Endodermal cell (in vitro differentiated cells): Measurements from ENCODE around the gene CPED1. TPM values are rescaled to one million over a fixed set of nuclear protein-coding genes. Genes with fewer than 3 reads are reported as not detected.
"Not testable (repeated sequence)": the region's sequence is repeated elsewhere in the genome, so short reads cannot be mapped to it uniquely, and the experiment has no call there.

ENCODE experiments used
- DNase-seq: peaks from one replicate; pipeline ENCODE4 v3.0.0-alpha.2; 2017
- H3K27ac ChIP-seq: 2 replicates; pipeline ENCODE4 v1.5.1; 2013; ENCODE audit warnings: mild to moderate bottlenecking, low read depth, low read length, moderate library complexity
- H3K27me3 ChIP-seq: 2 replicates; pipeline ENCODE4 v1.6.1; 2013; ENCODE audit warnings: mild to moderate bottlenecking, low read length, moderate library complexity; ENCODE audit not compliant: insufficient read depth, control insufficient read depth, poor library complexity, severe bottlenecking
- H3K36me3 ChIP-seq: 2 replicates; pipeline ENCODE4 v1.7.0; 2013; ENCODE audit warnings: mild to moderate bottlenecking, low read length, moderate library complexity; ENCODE audit not compliant: control insufficient read depth, insufficient read depth
- H3K4me1 ChIP-seq: one replicate; pipeline ENCODE4 v1.7.0; 2013; ENCODE audit warnings: low read length; ENCODE audit not compliant: control insufficient read depth, insufficient read depth
- H3K4me3 ChIP-seq: 2 replicates; pipeline ENCODE4 v1.5.1; 2013; ENCODE audit warnings: mild to moderate bottlenecking, low read length, moderate library complexity
- H3K9ac ChIP-seq: 2 replicates; pipeline ENCODE4 v1.6.1; 2013; ENCODE audit warnings: mild to moderate bottlenecking, low read length, moderate library complexity; ENCODE audit not compliant: poor library complexity, severe bottlenecking; ENCODE audit errors: extremely low read depth
- H3K9me3 ChIP-seq: 2 replicates; pipeline ENCODE4 v1.6.1; 2013; ENCODE audit warnings: mild to moderate bottlenecking, low read length, moderate library complexity; ENCODE audit not compliant: control insufficient read depth
- H3K27ac Mint-ChIP-seq: 2 replicates; pipeline ENCODE4 v1.8.0; 2020; ENCODE audit warnings: mixed read lengths
- H3K27me3 Mint-ChIP-seq: 2 replicates; pipeline ENCODE4 v1.8.0; 2021; ENCODE audit warnings: mild to moderate bottlenecking, mixed read lengths; ENCODE audit not compliant: insufficient read depth
- H3K36me3 Mint-ChIP-seq: 2 replicates; pipeline ENCODE4 v1.8.0; 2020; ENCODE audit warnings: low read depth, mixed read lengths
- H3K4me1 Mint-ChIP-seq: 2 replicates; pipeline ENCODE4 v1.8.0; 2020; ENCODE audit warnings: mixed read lengths
- H3K4me3 Mint-ChIP-seq: 2 replicates; pipeline ENCODE4 v1.8.0; 2020; ENCODE audit warnings: mild to moderate bottlenecking, moderate library complexity, mixed read lengths
- H3K9me3 Mint-ChIP-seq: 2 replicates; pipeline ENCODE4 v1.8.0; 2020; ENCODE audit warnings: mild to moderate bottlenecking, mixed read lengths
- CTCF ChIP-seq: fragments of 200-600 bp; sonication (generic); conservative IDR thresholded peaks from 2 replicates; pipeline ENCODE4 v1.5.0; 2021; ENCODE audit warnings: antibody characterized with exemption, mild to moderate bottlenecking
- WGBS, 2 experiments: methylation state at CpG; one replicate each; pipeline versions ENCODE4 v1.1.5 to v1.1.7; 2013; ENCODE audit warnings: missing lambda C conversion rate in 2 of 2, mixed read lengths in 1 of 2; ENCODE audit not compliant: insufficient coverage in 1 of 2, insufficient read length in 1 of 2; 5-methylcytosine and 5-hydroxymethylcytosine counted together
- total RNA-seq, 2 donors: library from RNA; stranded (reverse); fragmentation: NEBNext Ultra II Directional in 1 of 2; extraction: Animal tissue kit (Norgen Biotek cat#: 25700) in 1 of 2; gene quantifications; 2 replicates in 1 of 2; 3 replicates in 1 of 2; pipeline ENCODE4 v1.2.1, GENCODE V29; 2021

Gene CPED1
- total RNA-seq, 2 donors from 2014 or later: 1.1 TPM; not detected in 1

- Mint-ChIP-seq H3K9me3 (no peaks in the 10 kb centered on the region), H3K27ac (no peak overlapping the region), H3K4me3 (no peak overlapping the region), H3K27me3 (no peaks in the 10 kb centered on the region), H3K4me1 (peaks cover 11% of the 10 kb centered on the region), H3K36me3 (no peaks in the 10 kb centered on the region)
- Histone ChIP-seq H3K4me1 (peaks cover 3% of the 10 kb centered on the region), H3K27me3 (no peaks in the 10 kb centered on the region), H3K4me3 (no peak overlapping the region), H3K9ac (no peak overlapping the region), H3K9me3 (no peaks in the 10 kb centered on the region), H3K36me3 (no peaks in the 10 kb centered on the region), H3K27ac (no peak overlapping the region)
- TF ChIP-seq CTCF: no peak
- 91 to 100% methylated on average over 4 to 9 of the region's 9 CpGs for WGBS, 2 experiments
- no peak for DNase-seq
These were observed 130.5 kb downstream of the CPED1 start for GRCh38 chr7:121119047-121119446.

DNA sequence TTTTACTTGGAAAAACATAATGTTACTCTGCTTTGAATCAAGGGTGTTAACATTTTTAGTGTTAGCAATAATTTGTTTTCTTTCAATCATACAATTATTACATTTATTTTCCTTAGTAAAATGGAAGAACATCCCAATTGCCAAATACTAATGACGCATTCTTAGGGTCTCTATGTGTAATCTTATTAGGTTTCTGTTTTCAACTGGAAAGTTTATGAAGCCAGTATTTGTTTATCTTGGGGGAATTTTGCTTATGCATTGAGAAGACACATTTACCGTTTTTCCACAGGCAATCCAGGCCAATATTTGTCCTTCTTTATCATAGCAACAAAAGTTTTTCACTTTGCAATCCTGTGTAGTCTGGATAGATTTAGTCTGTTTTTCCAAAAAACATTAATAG lies 134.5 kb downstream of the CPED1 start:
- no peaks in the 10 kb centered on the region for H3K36me3 ChIP-seq
- Mint-ChIP-seq H3K9me3 (no peaks in the 10 kb centered on the region), H3K4me1 (peaks cover 13% of the 10 kb centered on the region), H3K27me3 (no peaks in the 10 kb centered on the region), H3K36me3 (no peaks in the 10 kb centered on the region), H3K27ac (no peak overlapping the region), H3K4me3 (no peak overlapping the region)
- no peak overlapping the region for H3K9ac ChIP-seq
- TF ChIP-seq CTCF: no peak
- H3K27ac ChIP-seq: no peak overlapping the region
- no peak for DNase-seq
- no peak overlapping the region for H3K4me3 ChIP-seq
- H3K9me3 ChIP-seq: no peaks in the 10 kb centered on the region
- 100% methylated on average over 1 of the region's 2 CpGs; no CpG with 5 or more reads in 1 of the 2 experiments for WGBS, 2 experiments
- H3K4me1 ChIP-seq: peaks cover 4% of the 10 kb centered on the region
- no peaks in the 10 kb centered on the region for H3K27me3 ChIP-seq

GRCh38 chr7:121125454-121125853 lies 136.9 kb downstream of the CPED1 start:
- not testable (repeated sequence) for H3K4me1 ChIP-seq, H3K4me3 ChIP-seq, H3K9me3 ChIP-seq, H3K27ac Mint-ChIP-seq, H3K36me3 Mint-ChIP-seq, H3K4me3 Mint-ChIP-seq, H3K27me3 ChIP-seq, H3K9ac ChIP-seq, DNase-seq, H3K27ac ChIP-seq, H3K27me3 Mint-ChIP-seq, H3K36me3 ChIP-seq, H3K9me3 Mint-ChIP-seq
- H3K4me1 Mint-ChIP-seq: peaks cover 15% of the 10 kb centered on the region
- WGBS, 2 experiments: 100% methylated on average over 1 of the region's 1 CpG

GRCh38 chr7:121126201-121126600 lies 137.7 kb downstream of the CPED1 start:
- no peak overlapping the region for H3K4me3 ChIP-seq
- H3K27ac ChIP-seq: no peak overlapping the region
- H3K4me3 Mint-ChIP-seq: no peak overlapping the region
- WGBS, 2 experiments: no CpG with 5 or more reads among the region's 1 CpG
- peaks cover 9% of the 10 kb centered on the region for H3K27me3 ChIP-seq
- no peaks in the 10 kb centered on the region for H3K36me3 Mint-ChIP-seq
- H3K4me1 ChIP-seq: peaks cover 4% of the 10 kb centered on the region
- peaks cover 13% of the 10 kb centered on the region for H3K4me1 Mint-ChIP-seq
- DNase-seq: no peak
- H3K9me3 Mint-ChIP-seq: no peaks in the 10 kb centered on the region
- H3K36me3 ChIP-seq: no peaks in the 10 kb centered on the region
- H3K9me3 ChIP-seq: no peaks in the 10 kb centered on the region
- H3K9ac ChIP-seq: no peak overlapping the region
- H3K27me3 Mint-ChIP-seq: no peaks in the 10 kb centered on the region
- no peak overlapping the region for H3K27ac Mint-ChIP-seq
- no peak for TF ChIP-seq CTCF
